HEK293 (cell line): ENCODE measurements around the gene MOGAT2.

Source experiments
- CTCF ChIA-PET: fragments of 350-600 bp; formaldehyde crosslinking; extraction: SDS; loops from one replicate; lab custom pipeline; 2021; ENCODE audit warnings: antibody characterized with exemption; lab: Yijun Ruan, JAX
- POLR2A ChIA-PET: fragments of 300-600 bp; formaldehyde crosslinking; extraction: SDS; loops from one replicate; lab custom pipeline; 2020; ENCODE audit warnings: antibody characterized with exemption, inconsistent platforms; lab: Yijun Ruan, JAX
- H3K27ac ChIP-seq: fragments of 200-500 bp; sonication (Bioruptor generic); 2 replicates; pipeline ENCODE4 v1.5.1; 2014; ENCODE audit warnings: low read depth, low read length, control low read depth, inconsistent platforms; ENCODE audit errors: extremely low read depth
- H3K36me3 ChIP-seq, 2 experiments: fragments of 200-500 bp in 1 of 2; sonication (Bioruptor generic) in 1 of 2; 1 replicate in 1 of 2; 2 replicates in 1 of 2; pipeline ENCODE4 v1.5.1; 2014 to 2017; ENCODE audit warnings: inconsistent platforms in 2 of 2, low read length in 2 of 2; ENCODE audit not compliant: control insufficient read depth in 2 of 2, insufficient read depth in 1 of 2
- H3K4me1 ChIP-seq: fragments of 200-500 bp; sonication (Bioruptor generic); 2 replicates; pipeline ENCODE4 v1.5.1; 2014; ENCODE audit warnings: mild to moderate bottlenecking, low read length, inconsistent platforms; ENCODE audit not compliant: control insufficient read depth, insufficient read depth
- H3K4me3 ChIP-seq: 2 replicates; pipeline ENCODE4 v1.5.1; 2011; ENCODE audit warnings: low read depth, mild to moderate bottlenecking, control low read depth, low read length, moderate library complexity
- H3K9me3 ChIP-seq: fragments of 200-500 bp; sonication (Bioruptor generic); 2 replicates; pipeline ENCODE4 v1.5.1; 2014; ENCODE audit warnings: low read depth, low read length, inconsistent platforms; ENCODE audit not compliant: control insufficient read depth, insufficient read depth
- AEBP2 ChIP-seq: fragments of 450-650 bp; formaldehyde crosslinking; IDR thresholded peaks from 2 replicates; pipeline ENCODE4 v1.5.1; 2016; ENCODE audit warnings: missing biosample characterization, missing genetic modification characterization, borderline replicate concordance
- BCL6B ChIP-seq: fragments of 450-650 bp; formaldehyde crosslinking; IDR thresholded peaks from 2 replicates; pipeline ENCODE4 v1.5.1; 2017; ENCODE audit warnings: missing biosample characterization, missing genetic modification characterization
- GFI1B ChIP-seq: fragments of 450-650 bp; formaldehyde crosslinking; IDR thresholded peaks from 2 replicates; pipeline ENCODE4 v1.5.1; 2016; ENCODE audit warnings: missing biosample characterization, missing genetic modification characterization
- GLI4 ChIP-seq: fragments of 450-650 bp; formaldehyde crosslinking; IDR thresholded peaks from 2 replicates; pipeline ENCODE4 v1.5.1; 2016; ENCODE audit warnings: missing biosample characterization, missing genetic modification characterization
- KLF10 ChIP-seq: fragments of 450-650 bp; IDR thresholded peaks from 2 replicates; pipeline ENCODE4 v1.5.1; 2018; ENCODE audit warnings: missing biosample characterization, mild to moderate bottlenecking, missing genetic modification characterization
- OSR2 ChIP-seq: fragments of 450-650 bp; formaldehyde crosslinking; IDR thresholded peaks from 2 replicates; pipeline ENCODE4 v1.5.1; 2016; ENCODE audit warnings: missing biosample characterization, missing genetic modification characterization
- OVOL3 ChIP-seq: fragments of 450-650 bp; formaldehyde crosslinking; IDR thresholded peaks from 2 replicates; pipeline ENCODE4 v1.5.1; 2016; ENCODE audit warnings: missing biosample characterization, missing genetic modification characterization
- PBX3 ChIP-seq: sonication (generic); formaldehyde crosslinking; IDR thresholded peaks from 2 replicates; pipeline ENCODE4 v1.8.1; 2022; ENCODE audit warnings: mild to moderate bottlenecking, moderate library complexity, missing genetic modification reagents
- PRDM4 ChIP-seq: fragments of 450-650 bp; formaldehyde crosslinking; IDR thresholded peaks from 2 replicates; pipeline ENCODE4 v1.5.1; 2017; ENCODE audit warnings: missing biosample characterization, missing genetic modification characterization
- RBAK ChIP-seq: fragments of 450-650 bp; formaldehyde crosslinking; IDR thresholded peaks from 2 replicates; pipeline ENCODE4 v1.5.1; 2016; ENCODE audit warnings: missing biosample characterization, missing genetic modification characterization
- SCRT1 ChIP-seq: fragments of 450-650 bp; formaldehyde crosslinking; IDR thresholded peaks from 2 replicates; pipeline ENCODE4 v1.5.1; 2016; ENCODE audit warnings: missing biosample characterization, missing genetic modification characterization, borderline replicate concordance
- ZNF169 ChIP-seq: fragments of 450-650 bp; formaldehyde crosslinking; IDR thresholded peaks from 2 replicates; pipeline ENCODE4 v1.5.1; 2016; ENCODE audit warnings: missing biosample characterization, missing genetic modification characterization
- ZNF248 ChIP-seq: fragments of 450-650 bp; formaldehyde crosslinking; IDR thresholded peaks from 2 replicates; pipeline ENCODE4 v1.5.1; 2017; ENCODE audit warnings: missing biosample characterization, missing genetic modification characterization
- ZNF621 ChIP-seq: fragments of 450-650 bp; formaldehyde crosslinking; IDR thresholded peaks from 2 replicates; pipeline ENCODE4 v1.5.1; 2017; ENCODE audit warnings: missing biosample characterization, missing genetic modification characterization
- ZNF629 ChIP-seq: fragments of 450-650 bp; formaldehyde crosslinking; IDR thresholded peaks from 2 replicates; pipeline ENCODE4 v1.5.1; 2017; ENCODE audit warnings: missing biosample characterization, missing genetic modification characterization
- TF ChIP-seq, protein P1 (sequence below): fragments of 450-650 bp; formaldehyde crosslinking; IDR thresholded peaks from 2 replicates; pipeline ENCODE4 v1.5.1; 2017; ENCODE audit warnings: missing biosample characterization, missing genetic modification characterization

MOGAT2 gene

GRCh38 chr11:75697906-75698581 is 19.6 kb upstream of the MOGAT2 start:
- H3K9me3 ChIP-seq, result no peaks in the 10 kb centered on the region
- ChIA-PET CTCF (interaction anchor here (0.9 to 1.9 kb wide), 2 partner anchors 8 to 247 kb away, joined by 3 to 10 read pairs; no protein-coding TSS in a partner anchor), POLR2A (no interaction called here)

GRCh38 chr11:75700940-75701339 is 16.7 kb upstream of the MOGAT2 start:
- TF ChIP-seq AEBP2 (no peak), ZNF248 (tag by site-specific recombination) (no peak), RBAK (tag by site-specific recombination) (no peak), GLI4 (tag by site-specific recombination) (no peak), KLF10 (tag by site-specific recombination) (no peak), GFI1B (no peak), ZNF621 (tag by site-specific recombination) (no peak), SCRT1 (tag by site-specific recombination) (no peak), PRDM4 (tag by site-specific recombination) (no peak)
- Histone ChIP-seq H3K36me3 (no peaks in the 10 kb centered on the region), H3K4me3 (no peak overlapping the region), H3K27ac (no peak overlapping the region), H3K9me3 (no peaks in the 10 kb centered on the region), H3K4me1 (no peaks in the 10 kb centered on the region)
- ChIA-PET CTCF (interaction anchor here (0.7 kb wide), 2 partner anchors 21 to 103 kb away, joined by 3 read pairs; no protein-coding TSS in a partner anchor), POLR2A (no interaction called here)

More at GRCh38 chr11:75697906-75698581, 19.6 kb upstream of the MOGAT2 start:
- Histone ChIP-seq H3K27ac (no peak overlapping the region), H3K36me3 (no peaks in the 10 kb centered on the region), H3K4me3 (no peak overlapping the region), H3K4me1 (no peaks in the 10 kb centered on the region)
- no peak for TF ChIP-seq PBX3 (CRISPR knock-in tag)

GRCh38 chr11:75703695-75704237 is 13.9 kb upstream of the MOGAT2 start:
- TF ChIP-seq, protein P1, sequence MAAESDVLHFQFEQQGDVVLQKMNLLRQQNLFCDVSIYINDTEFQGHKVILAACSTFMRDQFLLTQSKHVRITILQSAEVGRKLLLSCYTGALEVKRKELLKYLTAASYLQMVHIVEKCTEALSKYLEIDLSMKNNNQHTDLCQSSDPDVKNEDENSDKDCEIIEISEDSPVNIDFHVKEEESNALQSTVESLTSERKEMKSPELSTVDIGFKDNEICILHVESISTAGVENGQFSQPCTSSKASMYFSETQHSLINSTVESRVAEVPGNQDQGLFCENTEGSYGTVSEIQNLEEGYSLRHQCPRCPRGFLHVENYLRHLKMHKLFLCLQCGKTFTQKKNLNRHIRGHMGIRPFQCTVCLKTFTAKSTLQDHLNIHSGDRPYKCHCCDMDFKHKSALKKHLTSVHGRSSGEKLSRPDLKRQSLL, result no peak
- peak; percentile 77 for TF ChIP-seq BCL6B (tag by site-specific recombination)
- no peak for TF ChIP-seq ZNF169 (tag by site-specific recombination)
- no peak for TF ChIP-seq OSR2 (tag by site-specific recombination)
- no peak for TF ChIP-seq ZNF629 (tag by site-specific recombination)
- no peak for TF ChIP-seq OVOL3 (tag by site-specific recombination)
- CTCF ChIA-PET, result interaction anchor here (0.6 kb wide), 1 partner anchor 29 kb away, joined by 3 read pairs; no protein-coding TSS in a partner anchor
- Histone ChIP-seq H3K27ac (no peak overlapping the region), H3K9me3 (no peaks in the 10 kb centered on the region), H3K4me1 (no peaks in the 10 kb centered on the region), H3K4me3 (no peak overlapping the region), H3K36me3 (no peaks in the 10 kb centered on the region)
- POLR2A ChIA-PET, result no interaction called here
